Choroid plexus epithelial cell (primary cell): ENCODE results near the gene EIF4E.
"Not testable (repeated sequence)": the region's sequence is repeated elsewhere in the genome, so short reads cannot be mapped to it uniquely, and the experiment has no call there.

Experiments
- DNase-seq: peaks from one replicate; pipeline ENCODE4 v3.0.0-alpha.2; 2010; ENCODE audit warnings: low read depth
- H3K4me3 ChIP-seq: 2 replicates; pipeline ENCODE4 v1.5.1; 2011; ENCODE audit warnings: low read depth, mild to moderate bottlenecking, control low read depth, low read length, moderate library complexity
- CTCF ChIP-seq: conservative IDR thresholded peaks from 2 replicates; pipeline ENCODE4 v1.5.1; 2011; ENCODE audit warnings: low read depth, mild to moderate bottlenecking, control low read depth, inconsistent platforms, low read length, moderate library complexity

The EIF4E gene

GRCh38 chr4:98932539-98932938, 3.6 kb upstream of the EIF4E start:
- no peak for DNase-seq

GRCh38 chr4:98930311-98930865, 1.5 kb upstream of the EIF4E start:
- H3K4me3 ChIP-seq: peak overlapping the region; percentile 92
- DNase-seq: no peak
- TF ChIP-seq CTCF: no peak

More at GRCh38 chr4:98932539-98932938, 3.6 kb upstream of the EIF4E start:
- no peak overlapping the region for H3K4me3 ChIP-seq
- no peak for TF ChIP-seq CTCF

- DNase-seq: peak; percentile 92
- TF ChIP-seq CTCF: peak; percentile 1
- peak overlapping the region; percentile 92 for H3K4me3 ChIP-seq
These were observed 671 bp upstream of the EIF4E start for GRCh38 chr4:98929341-98930267.

GRCh38 chr4:98928131-98928504, 815 bp downstream of the EIF4E start:
- TF ChIP-seq CTCF: no peak
- peak; percentile 85 for DNase-seq
- peak overlapping the region; percentile 99 for H3K4me3 ChIP-seq

GRCh38 chr4:98926257-98926656, 2.7 kb downstream of the EIF4E start:
- not testable (repeated sequence) for DNase-seq, H3K4me3 ChIP-seq

- no peak overlapping the region for H3K4me3 ChIP-seq
- no peak for DNase-seq
- no peak for TF ChIP-seq CTCF
These were observed 7.6 kb downstream of the EIF4E start for GRCh38 chr4:98921292-98921691.

GRCh38 chr4:98919996-98920395, 8.9 kb downstream of the EIF4E start:
- no peak overlapping the region for H3K4me3 ChIP-seq
- TF ChIP-seq CTCF: no peak
- peak; percentile 56 for DNase-seq

- H3K4me3 ChIP-seq: not testable (repeated sequence)
- DNase-seq: peak; percentile 13
These were observed 18.2 kb downstream of the EIF4E start for GRCh38 chr4:98910728-98911127.
